Spleen (tissue), 11 donors: ENCODE results near the gene BANP. TPM values are rescaled to one million over a fixed set of nuclear protein-coding genes. Genes with fewer than 3 reads are reported as not detected.
"Not testable (repeated sequence)": the region's sequence is repeated elsewhere in the genome, so short reads cannot be mapped to it uniquely, and the experiment has no call there.

Source experiments
- DNase-seq: peaks from one replicate; pipeline ENCODE4 v3.0.0-alpha.2; 2020
- H3K27ac ChIP-seq, 8 donors: fragments of 200-600 bp; sonication (generic) in 7 of 8; 1 replicate in 4 of 8; 2 replicates in 4 of 8; pipeline versions ENCODE4 v1.5.0 to v1.8.0; 2016 to 2021; ENCODE audit warnings: inconsistent platforms in 4 of 8, mild to moderate bottlenecking in 4 of 8, moderate library complexity in 1 of 8
- H3K27me3 ChIP-seq, 7 donors: fragments of 200-600 bp; sonication (generic) in 6 of 7; replicated peaks in 1 of 7; 1 replicate in 4 of 7; 2 replicates in 3 of 7; pipeline versions ENCODE4 v1.5.0 to v1.8.0; 2016 to 2021; ENCODE audit warnings: inconsistent platforms in 3 of 7, mild to moderate bottlenecking in 1 of 7
- H3K36me3 ChIP-seq, 6 donors: fragments of 200-600 bp; sonication (generic) in 5 of 6; 1 replicate in 4 of 6; 2 replicates in 2 of 6; pipeline versions ENCODE4 v1.5.0 to v1.8.0; 2016 to 2021; ENCODE audit warnings: inconsistent platforms in 2 of 6
- H3K4me1 ChIP-seq, 6 donors: fragments of 200-600 bp; sonication (generic) in 5 of 6; 1 replicate in 3 of 6; 2 replicates in 3 of 6; pipeline versions ENCODE4 v1.5.0 to v1.8.0; 2016 to 2021; ENCODE audit warnings: inconsistent platforms in 3 of 6
- H3K4me3 ChIP-seq, 8 donors: fragments of 200-600 bp; sonication (generic) in 7 of 8; 1 replicate in 4 of 8; 2 replicates in 4 of 8; pipeline versions ENCODE4 v1.5.0 to v1.8.0; 2016 to 2021; ENCODE audit warnings: inconsistent platforms in 4 of 8, mild to moderate bottlenecking in 4 of 8, moderate library complexity in 2 of 8
- H3K9me3 ChIP-seq, 8 donors: fragments of 200-600 bp; sonication (generic) in 7 of 8; 1 replicate in 4 of 8; 2 replicates in 4 of 8; pipeline versions ENCODE4 v1.5.0 to v1.8.0; 2016 to 2021; ENCODE audit warnings: inconsistent platforms in 4 of 8
- POLR2A ChIP-seq, 3 donors: fragments of 450-650 bp; IDR thresholded peaks; one replicate each; pipeline ENCODE4 v1.5.1; 2017; ENCODE audit warnings: antibody characterized with exemption in 3 of 3, mild to moderate bottlenecking in 1 of 3
- POLR2AphosphoS5 ChIP-seq, 3 donors: sonication (generic); formaldehyde crosslinking; IDR thresholded peaks; one replicate each; pipeline ENCODE4 v1.5.1; 2017; ENCODE audit warnings: antibody characterized with exemption in 3 of 3
- WGBS, 5 donors: extraction: QIAGEN DNeasy Blood & Tissue Kit in 3 of 5; methylation state at CpG; one replicate each; pipeline versions ENCODE4 v1.1.5 to v1.1.7; 2013 to 2018; 5-methylcytosine and 5-hydroxymethylcytosine counted together
- intact Hi-C: fragments of 100-400 bp; cut with DNase I; formaldehyde crosslinking; loops from one replicate; pipeline ENCODE4 v1.15.0; 2023; ENCODE audit warnings: low total_unique reads
- polyA plus RNA-seq, 3 donors: library from polyadenylated mRNA; stranded (reverse); fragments of 200-250 nt; gene quantifications; one replicate each; pipeline ENCODE4 v1.2.1, GENCODE V29; 2013
- total RNA-seq, 7 donors: library from RNA; depleted of rRNA in 3 of 7; stranded (reverse); fragments of >200 nt in 3 of 7; fragmentation: NEBNext Ultra II Directional in 4 of 7; extraction: Animal tissue kit (Norgen Biotek cat#: 25700) in 4 of 7; gene quantifications; one replicate each; pipeline versions ENCODE4 v1.1.0 to v1.2.1, GENCODE V29; 2016 to 2021
- TF ChIP-seq, protein P1 (sequence below), 11 experiments: fragments of 200-600 bp in 7 of 11; fragments of 450-650 bp in 4 of 11; sonication (generic) in 4 of 11; IDR thresholded peaks in 8 of 11; conservative IDR thresholded peaks in 3 of 11; 1 replicate in 7 of 11; 2 replicates in 4 of 11; pipeline versions ENCODE4 v1.4.0 to v1.8.0; 2016 to 2021; ENCODE audit warnings: antibody characterized with exemption in 11 of 11, inconsistent platforms in 4 of 11, mild to moderate bottlenecking in 1 of 11
- donor health status: healthy with polysubstance abuse.
- donor health status: DM: no; HTN: no; CAD: no; lungs with moderate emphysema.
- donor health status: DM: no; HTN: no; CAD: no.
- donor health status: Bipolar disorder and iron deficiency.
- donor health status: healthy.
- donor health status: DM: no; HTN: no; CAD: no.
- donor health status: DM: yes; HTN: yes; CAD: no.

Gene BANP
- total and polyA plus RNA-seq, 10 donors, result 15.9 to 57.1 (median 42.7) TPM

DNA sequence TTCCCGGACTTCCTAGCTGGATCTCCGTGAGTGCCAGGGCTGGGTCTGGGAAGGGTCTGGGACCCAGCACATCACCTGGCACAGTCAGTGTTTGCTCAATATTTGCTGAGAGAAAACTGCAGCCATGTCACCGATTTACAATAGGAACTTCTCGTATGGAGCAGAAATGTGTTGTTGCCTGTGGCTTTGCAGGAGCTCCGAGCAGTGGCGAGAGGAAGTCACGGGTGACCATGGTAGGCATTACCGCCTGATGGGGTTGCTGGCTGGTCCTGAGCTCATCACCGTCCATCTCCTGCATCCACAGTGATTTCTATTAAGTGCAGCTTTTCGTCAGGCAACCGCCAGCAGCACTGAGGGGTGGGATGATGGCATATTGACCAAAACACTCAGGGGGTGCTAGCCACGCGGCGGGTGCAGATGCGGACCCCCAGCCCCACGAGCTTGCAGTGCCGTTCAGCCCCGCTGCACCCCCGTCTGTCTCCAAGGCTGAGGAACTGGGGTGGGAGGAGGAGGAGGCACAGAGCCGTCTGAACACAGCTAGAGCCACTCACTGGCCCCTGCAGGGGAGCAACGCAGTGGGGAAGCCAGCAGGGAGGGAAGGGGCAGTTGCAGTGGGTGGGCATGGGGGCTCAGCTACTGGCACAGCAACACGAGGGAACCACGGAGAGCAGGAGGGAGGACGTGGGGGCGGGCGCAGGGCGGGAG, 37.1 kb upstream of the BANP start:
- intact Hi-C loops, H3K9me3 ChIP-seq, DNase-seq, H3K36me3 ChIP-seq, H3K4me3 ChIP-seq, H3K27ac ChIP-seq: not testable (repeated sequence)
- WGBS, 5 donors, result 71 to 82% (median 76%) methylated on average over 24 to 27 of the region's 27 CpGs
- Histone ChIP-seq H3K4me1 (peaks cover 0 to 26% (median 11%) of the 10 kb centered on the region in 6 donors), H3K27me3 (peaks cover 0 to 33% (median 0%) of the 10 kb centered on the region in 7 donors)

DNA sequence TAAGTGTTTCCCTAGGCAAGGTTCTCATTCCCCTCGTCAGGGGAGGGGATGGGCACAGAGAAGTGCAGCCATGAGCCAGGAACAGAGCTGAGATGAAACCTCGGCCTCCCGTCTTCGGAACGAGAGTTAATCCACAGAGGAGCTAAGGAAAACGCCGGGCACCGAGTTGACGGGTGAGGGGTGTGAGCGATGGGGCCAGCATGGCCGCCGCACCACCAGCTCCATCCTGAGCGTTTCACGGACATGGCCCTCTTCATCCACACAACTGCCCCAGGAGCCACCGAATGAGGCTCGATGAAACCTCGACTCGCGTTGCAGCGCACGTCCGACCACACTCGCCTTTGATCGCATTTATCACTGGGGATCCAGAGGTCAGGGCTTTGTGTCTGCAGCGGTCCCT, 36.4 kb upstream of the BANP start:
- H3K9me3 ChIP-seq, result no peaks in the 10 kb centered on the region
- H3K36me3 ChIP-seq, result no peaks in the 10 kb centered on the region
- H3K4me3 ChIP-seq, result no peak overlapping the region
- intact Hi-C loops, result no loop called here
- no peak overlapping the region for H3K27ac ChIP-seq
- H3K4me1 ChIP-seq, result peaks cover 0 to 22% (median 9%) of the 10 kb centered on the region in 6 donors
- DNase-seq, result no peak
- TF ChIP-seq POLR2A (IDR thresholded peaks at IDR 0.05), result no peak
- TF ChIP-seq, protein P1, sequence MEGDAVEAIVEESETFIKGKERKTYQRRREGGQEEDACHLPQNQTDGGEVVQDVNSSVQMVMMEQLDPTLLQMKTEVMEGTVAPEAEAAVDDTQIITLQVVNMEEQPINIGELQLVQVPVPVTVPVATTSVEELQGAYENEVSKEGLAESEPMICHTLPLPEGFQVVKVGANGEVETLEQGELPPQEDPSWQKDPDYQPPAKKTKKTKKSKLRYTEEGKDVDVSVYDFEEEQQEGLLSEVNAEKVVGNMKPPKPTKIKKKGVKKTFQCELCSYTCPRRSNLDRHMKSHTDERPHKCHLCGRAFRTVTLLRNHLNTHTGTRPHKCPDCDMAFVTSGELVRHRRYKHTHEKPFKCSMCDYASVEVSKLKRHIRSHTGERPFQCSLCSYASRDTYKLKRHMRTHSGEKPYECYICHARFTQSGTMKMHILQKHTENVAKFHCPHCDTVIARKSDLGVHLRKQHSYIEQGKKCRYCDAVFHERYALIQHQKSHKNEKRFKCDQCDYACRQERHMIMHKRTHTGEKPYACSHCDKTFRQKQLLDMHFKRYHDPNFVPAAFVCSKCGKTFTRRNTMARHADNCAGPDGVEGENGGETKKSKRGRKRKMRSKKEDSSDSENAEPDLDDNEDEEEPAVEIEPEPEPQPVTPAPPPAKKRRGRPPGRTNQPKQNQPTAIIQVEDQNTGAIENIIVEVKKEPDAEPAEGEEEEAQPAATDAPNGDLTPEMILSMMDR (IDR thresholded peaks at IDR 0.05 in 8 of 11, conservative IDR thresholded peaks at IDR 0.05 in 3 of 11), result no peak
- 92 to 96% (median 94%) methylated on average over 25 of the region's 25 CpGs for WGBS, 5 donors
- H3K27me3 ChIP-seq, result peaks cover 0 to 34% (median 0%) of the 10 kb centered on the region in 7 donors

DNA sequence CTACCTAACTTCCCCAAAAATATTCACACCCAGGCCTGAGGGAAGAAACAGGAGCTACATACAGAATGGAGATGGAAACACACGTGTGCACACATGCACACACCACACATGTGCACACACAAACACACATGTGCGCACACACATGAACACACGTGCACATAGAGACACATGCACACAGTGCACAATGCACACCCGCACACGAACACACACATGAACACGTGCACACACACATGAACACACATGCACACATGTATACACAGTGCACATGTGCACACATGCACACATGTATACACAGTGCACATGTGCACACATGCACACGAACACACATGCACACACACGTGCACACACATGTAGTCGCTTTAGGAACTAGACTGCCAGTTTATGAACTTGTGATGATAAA, 33.7 kb upstream of the BANP start:
- intact Hi-C loops, result no loop called here
- 66 to 92% (median 87%) methylated on average over 9 of the region's 9 CpGs for WGBS, 5 donors
- DNase-seq, result no peak
- H3K27ac ChIP-seq, result no peak overlapping the region
- H3K36me3 ChIP-seq, result no peaks in the 10 kb centered on the region
- H3K9me3 ChIP-seq, result no peaks in the 10 kb centered on the region
- TF ChIP-seq, protein P1 (IDR thresholded peaks at IDR 0.05 in 8 of 11, conservative IDR thresholded peaks at IDR 0.05 in 3 of 11), result no peak
- TF ChIP-seq POLR2A (IDR thresholded peaks at IDR 0.05) (no peak), POLR2AphosphoS5 (IDR thresholded peaks at IDR 0.05) (no peak)
- peaks cover 0 to 29% (median 9%) of the 10 kb centered on the region in 6 donors for H3K4me1 ChIP-seq
- H3K27me3 ChIP-seq, result peaks cover 0 to 24% (median 0%) of the 10 kb centered on the region in 7 donors
- H3K4me3 ChIP-seq, result no peak overlapping the region

DNA sequence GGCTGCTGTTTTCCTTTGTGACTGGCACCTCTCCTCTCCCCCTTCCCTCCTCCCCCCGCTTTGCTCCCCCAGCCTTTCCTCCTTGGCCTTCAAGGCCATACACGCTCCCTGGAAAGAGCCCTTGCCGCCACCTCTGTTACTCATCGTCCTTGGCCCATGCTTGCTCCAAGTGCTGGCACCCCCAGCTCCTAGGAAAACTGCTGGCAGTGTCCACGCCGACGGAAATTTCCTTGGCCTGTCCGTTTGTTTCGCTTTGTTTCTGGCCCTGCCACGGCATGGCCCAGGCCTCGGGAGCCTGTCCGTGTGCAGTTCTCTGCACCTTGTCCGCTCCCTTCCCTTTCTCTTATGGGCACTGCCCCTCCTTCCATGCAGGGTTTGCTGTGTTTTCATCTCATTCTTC, 32.9 kb upstream of the BANP start:
- no peaks in the 10 kb centered on the region for H3K9me3 ChIP-seq
- TF ChIP-seq POLR2AphosphoS5 (IDR thresholded peaks at IDR 0.05) (no peak), POLR2A (IDR thresholded peaks at IDR 0.05) (no peak)
- TF ChIP-seq, protein P1 (IDR thresholded peaks at IDR 0.05 in 8 of 11, conservative IDR thresholded peaks at IDR 0.05 in 3 of 11), result no peak
- DNase-seq, result no peak
- H3K27me3 ChIP-seq, result peaks cover 0 to 18% (median 0%) of the 10 kb centered on the region in 7 donors
- peak overlapping the region in 5 of 8 donors; percentile 4 to 63 (median 44) for H3K27ac ChIP-seq
- WGBS, 5 donors, result 60 to 87% (median 72%) methylated on average over 13 of the region's 13 CpGs
- no peak overlapping the region for H3K4me3 ChIP-seq
- H3K4me1 ChIP-seq, result peaks cover 0 to 35% (median 9%) of the 10 kb centered on the region in 6 donors
- intact Hi-C loops, result no loop called here
- no peaks in the 10 kb centered on the region for H3K36me3 ChIP-seq
